Measurements from ENCODE around the gene IFI27.

DNA sequence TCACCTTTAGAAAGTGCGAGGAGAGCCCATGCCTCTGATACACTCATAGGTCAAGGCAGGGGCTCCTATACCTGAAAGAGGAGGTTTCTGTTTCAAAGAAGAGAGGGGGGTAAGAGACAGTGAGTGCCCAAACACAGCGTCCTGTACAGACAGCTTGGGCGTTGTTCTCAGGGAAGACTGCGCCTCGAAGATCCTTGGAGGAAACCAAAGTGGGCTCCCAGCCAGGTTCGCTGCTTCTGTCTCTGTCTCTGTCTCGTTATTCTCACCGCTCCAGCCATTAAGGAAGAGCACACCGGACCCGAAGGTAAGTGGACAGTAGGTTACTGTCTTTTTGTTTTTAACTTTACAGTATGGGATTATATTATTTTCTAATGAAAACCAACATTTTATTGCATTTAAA is 5.8 kb upstream of the IFI27 start:
- TF ChIP-seq, protein P1, sequence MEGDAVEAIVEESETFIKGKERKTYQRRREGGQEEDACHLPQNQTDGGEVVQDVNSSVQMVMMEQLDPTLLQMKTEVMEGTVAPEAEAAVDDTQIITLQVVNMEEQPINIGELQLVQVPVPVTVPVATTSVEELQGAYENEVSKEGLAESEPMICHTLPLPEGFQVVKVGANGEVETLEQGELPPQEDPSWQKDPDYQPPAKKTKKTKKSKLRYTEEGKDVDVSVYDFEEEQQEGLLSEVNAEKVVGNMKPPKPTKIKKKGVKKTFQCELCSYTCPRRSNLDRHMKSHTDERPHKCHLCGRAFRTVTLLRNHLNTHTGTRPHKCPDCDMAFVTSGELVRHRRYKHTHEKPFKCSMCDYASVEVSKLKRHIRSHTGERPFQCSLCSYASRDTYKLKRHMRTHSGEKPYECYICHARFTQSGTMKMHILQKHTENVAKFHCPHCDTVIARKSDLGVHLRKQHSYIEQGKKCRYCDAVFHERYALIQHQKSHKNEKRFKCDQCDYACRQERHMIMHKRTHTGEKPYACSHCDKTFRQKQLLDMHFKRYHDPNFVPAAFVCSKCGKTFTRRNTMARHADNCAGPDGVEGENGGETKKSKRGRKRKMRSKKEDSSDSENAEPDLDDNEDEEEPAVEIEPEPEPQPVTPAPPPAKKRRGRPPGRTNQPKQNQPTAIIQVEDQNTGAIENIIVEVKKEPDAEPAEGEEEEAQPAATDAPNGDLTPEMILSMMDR (IDR thresholded peaks at IDR 0.05): no peak
- TF ChIP-seq POLR2A (IDR thresholded peaks at IDR 0.05): no peak

Measured in adrenal gland (tissue), 5 donors.